Inflammatory macrophage (primary cell): Measurements from ENCODE around the gene FLT3LG.
"Not testable (repeated sequence)": the region's sequence is repeated elsewhere in the genome, so short reads cannot be mapped to it uniquely, and the experiment has no call there.

Experiments used
- DNase-seq, 2 donors: peaks; one replicate each; pipeline ENCODE4 v3.0.0-alpha.2; 2020 to 2022

The FLT3LG gene

DNA sequence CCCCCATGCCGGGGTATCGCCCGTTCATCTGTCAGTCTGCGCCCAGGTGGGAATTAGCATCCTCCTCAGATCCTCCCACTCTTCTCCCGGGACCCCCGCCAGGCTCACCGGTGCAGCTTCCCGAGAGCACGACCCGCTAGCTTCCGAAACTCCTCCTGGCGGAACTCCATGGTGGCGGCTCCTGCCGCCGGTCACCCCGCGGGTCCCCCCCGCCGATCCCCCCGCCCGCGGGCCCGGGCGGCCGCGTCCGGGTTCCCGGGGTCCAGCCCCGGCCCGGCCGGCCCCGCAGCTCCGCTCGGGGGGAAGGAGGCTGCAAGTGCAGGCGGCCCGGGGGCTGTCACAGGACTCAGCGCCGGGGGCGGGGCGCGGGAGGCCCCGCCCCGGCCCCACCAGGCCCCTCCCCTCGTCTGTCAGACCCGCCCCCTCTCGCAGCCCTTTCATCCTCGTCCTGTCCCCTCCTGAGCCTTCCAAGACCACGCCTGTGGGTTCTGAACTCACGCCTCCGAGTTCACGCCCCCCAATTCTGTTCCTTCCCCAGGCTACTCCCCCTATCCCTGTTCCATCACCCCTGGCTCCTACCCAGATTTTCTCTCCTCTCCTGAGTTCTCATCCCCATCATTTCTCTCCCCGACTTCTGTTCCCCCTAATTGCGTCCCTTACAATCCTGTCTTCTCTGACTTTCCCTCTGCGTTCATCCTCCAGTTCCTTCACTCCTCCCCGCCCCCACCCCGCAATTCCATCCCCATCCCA lies 32.6 kb upstream of the FLT3LG start, which contains the start of gene SLC17A7:
SLC17A7 (minus strand) TSS at position 318 of the 750 bp plus-strand sequence; CDS start at position 170, 148 bp downstream.
- peak; percentile 6 to 20 for DNase-seq

DNA sequence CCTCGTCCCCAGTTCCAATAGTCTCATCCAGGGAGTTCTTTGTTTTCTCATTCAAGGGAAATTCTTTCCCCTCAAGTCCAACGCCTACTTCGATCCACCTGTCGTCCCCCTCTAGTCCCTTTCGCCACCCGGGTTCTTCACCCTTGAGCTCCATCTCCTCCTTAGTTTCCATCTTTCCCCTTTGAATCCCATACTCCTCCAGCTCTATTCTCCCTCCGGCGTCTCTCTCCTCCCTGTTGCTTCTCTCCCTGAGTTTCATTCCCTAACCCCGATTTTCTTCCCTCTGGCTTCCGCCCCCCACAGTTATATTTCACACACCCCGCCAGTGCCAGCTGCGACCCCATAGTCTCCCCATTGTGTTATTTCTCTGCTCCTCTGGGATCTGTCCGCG lies 32.1 kb upstream of the FLT3LG start:
- DNase-seq: no peak

DNA sequence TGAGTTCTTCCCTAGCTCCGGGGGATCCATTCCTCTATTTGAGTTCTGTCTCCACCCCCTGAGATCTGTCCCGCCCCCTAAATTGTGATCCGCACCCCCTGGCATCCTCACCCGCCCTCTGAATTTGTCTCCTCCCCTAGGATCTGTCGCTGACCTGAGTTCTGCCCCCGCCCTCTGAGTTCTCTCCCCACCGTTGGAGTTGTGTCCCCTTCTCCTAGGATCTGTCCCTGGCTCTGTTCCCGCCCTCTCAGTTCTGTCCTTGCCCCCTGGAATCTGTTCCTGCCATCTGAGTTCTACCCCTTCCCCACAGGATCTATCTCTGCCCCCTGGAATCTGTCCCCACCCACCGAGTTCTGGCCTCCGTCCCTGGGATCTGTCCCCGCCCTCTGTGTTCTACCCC lies 31.7 kb upstream of the FLT3LG start:
- no peak for DNase-seq

DNA sequence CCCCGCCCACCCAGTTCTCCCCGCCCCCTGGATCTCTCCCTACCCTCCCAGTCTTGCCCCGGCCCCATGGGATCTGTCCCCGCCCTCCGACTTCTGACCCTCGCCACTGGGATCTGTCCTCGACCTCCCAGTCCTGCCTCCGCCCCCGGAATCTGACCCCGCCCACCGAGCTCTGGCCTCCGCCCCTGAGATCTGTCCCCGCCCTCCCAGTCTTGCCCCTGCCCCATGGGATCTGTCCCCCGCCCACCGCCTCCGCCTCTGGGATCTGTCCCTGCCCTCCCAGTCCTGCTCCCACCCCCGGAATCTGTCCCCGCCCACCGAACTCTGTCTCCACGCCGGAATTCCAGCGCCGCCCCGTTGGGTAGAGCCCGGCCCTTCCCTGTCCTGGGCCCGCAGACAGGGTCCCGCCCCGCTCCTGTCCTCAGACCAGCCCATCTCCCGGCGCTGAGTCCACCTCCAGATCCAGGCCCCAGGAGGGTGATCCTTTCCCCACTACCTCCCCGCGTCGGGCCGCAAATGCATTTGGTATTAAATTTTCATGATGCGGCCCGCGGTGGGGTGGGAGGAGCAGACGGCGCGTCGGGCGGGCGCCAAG lies 31.1 kb upstream of the FLT3LG start:
- DNase-seq: peak; percentile 51 to 74

DNA sequence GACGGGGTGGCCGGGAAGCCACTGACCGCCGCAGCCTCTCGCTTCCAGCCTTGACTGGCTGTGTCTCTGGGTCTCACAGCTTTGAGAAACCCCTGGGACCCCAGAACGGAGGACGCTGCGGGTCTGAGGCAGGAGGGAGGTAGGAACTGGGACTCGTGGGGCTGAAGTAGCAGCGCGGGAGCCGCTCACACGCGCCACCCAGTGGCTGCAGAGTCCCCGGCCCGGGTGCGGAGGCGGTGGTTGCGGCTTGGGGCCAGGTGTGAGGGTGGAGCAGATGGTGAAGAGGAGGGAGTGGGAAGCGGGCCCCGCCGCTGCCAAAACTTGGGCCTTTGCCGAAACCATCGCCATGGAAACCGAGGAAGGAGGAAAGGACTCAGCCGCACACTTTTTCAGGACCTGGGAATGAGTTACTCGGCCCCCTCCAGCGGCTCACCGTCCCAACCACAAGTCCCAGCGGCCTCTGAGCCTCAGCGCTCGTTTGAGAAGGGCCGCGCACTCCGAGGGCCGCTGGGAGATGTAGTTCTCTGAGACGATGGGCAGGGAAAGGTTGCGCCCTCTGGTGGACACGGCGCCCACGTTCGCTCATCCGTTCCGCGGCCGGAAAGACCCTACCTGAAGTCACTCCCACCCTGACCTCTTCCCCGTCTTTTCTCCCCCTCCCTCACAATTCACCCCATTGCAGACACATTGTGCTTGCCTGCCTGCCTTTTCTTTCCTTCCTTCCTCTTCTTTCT lies 30.5 kb upstream of the FLT3LG start:
- DNase-seq: peak; percentile 92 to 96

DNA sequence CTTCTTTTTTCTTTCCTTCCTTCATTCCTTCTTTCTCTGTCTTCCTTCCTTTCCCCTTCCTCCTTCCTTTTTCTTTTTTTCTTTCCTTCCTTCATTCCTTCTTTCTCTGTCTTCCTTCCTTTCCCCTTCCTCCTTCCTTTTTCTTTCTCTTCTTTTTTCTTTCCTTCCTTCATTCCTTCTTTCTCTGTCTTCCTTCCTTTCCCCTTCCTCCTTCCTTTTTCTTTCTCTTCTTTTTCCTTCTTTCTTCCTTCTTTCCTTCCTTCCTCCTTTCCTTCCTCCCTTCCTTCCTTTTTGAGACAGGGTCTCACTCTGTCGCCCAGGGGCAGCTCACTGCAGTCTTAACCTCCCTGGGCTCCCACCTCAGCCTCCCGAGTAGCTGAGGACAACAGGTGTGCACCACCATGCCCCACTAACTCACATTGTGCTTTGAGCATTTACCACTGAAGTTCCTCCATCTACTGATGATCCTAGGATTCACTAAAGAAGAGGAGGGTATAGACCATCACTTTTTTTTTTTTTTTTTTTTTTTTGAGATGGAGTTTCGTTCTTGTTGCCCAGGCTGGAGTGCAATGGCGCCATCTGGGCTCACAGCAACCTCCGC lies 29.8 kb upstream of the FLT3LG start:
- DNase-seq: not testable (repeated sequence)

DNA sequence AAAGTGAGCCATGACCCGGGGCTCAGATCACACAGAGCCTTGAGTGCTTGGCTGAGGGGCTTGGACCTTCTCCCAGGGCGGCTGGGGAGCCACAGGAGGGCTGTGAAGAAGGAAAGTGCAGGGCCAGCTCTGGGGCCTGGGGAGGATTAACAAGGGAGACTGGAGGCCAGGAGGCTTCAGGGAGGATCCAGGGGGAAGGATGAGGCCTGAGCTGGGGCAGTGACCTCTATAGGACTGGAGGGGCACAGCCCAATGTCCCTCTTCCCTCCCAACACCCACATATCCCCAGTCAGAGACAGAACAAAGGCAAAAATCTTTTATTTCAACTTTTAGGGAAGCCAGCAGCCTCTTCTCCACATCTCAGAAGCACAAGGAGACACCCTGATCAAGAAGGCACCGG lies 28.0 kb upstream of the FLT3LG start:
- peak; percentile 17 to 29 for DNase-seq

DNA sequence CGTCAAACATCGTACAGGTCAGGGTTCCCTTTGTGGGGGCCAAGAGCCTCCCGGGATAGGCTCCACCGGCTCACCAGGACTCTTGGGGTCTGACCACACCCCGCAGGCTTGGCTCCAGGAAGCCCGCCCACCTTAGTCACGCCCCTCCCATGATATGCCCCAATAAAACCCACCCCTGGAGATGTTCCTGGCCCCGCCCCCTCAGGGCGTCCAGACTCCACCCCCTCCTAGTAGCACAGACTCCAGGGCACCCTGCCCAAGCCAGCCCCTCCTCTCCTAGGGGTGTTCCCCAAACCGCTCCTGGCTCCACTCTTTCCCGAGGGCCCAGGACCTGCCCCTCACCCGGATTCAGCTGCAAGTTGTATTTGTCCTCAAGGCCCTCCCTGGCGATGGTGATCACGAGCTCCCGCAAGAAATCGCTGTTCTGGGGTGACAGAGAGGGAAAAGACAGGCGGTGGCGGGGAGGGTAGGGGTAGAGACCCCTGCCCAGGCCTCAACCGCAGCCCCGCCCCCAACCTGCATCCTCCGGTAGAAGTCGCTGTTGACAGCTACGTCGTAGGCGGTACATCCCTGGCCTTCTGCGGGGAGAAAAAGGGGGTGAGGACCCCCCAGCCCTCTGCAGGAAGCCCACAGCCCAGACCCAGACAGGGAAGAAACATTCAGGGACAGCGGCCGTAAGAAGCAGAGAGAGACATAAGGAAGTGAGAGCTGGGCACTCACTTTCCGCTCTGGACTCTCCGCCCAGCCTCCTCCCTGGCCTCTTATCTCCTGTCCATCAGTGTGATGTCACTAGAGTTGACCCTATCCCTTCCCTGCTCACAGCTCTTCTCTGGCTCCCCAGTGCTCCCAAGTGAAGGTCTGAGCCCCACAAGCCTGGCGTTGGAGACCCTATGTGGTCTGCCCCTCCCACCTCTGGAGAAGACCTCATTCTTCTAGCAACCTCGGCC lies 26.3 kb upstream of the FLT3LG start:
- DNase-seq: no peak

DNA sequence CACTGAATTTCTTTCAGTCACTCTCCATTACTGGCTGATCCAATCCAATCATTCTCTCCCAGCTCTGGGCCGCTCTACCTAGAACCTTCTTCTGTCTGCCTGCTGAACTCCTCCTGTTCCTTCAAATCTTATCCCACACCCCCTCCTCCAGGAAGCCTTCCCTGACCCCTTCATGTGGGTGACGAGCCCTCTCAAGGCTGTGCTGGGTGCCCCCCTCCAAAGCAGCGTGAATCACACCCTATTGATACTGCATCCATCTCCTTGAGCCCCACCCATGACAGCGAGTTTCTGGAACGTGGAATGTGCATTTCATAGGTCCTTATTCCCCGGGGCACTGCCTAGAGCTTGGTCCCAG lies 25.6 kb upstream of the FLT3LG start:
- DNase-seq: no peak

DNA sequence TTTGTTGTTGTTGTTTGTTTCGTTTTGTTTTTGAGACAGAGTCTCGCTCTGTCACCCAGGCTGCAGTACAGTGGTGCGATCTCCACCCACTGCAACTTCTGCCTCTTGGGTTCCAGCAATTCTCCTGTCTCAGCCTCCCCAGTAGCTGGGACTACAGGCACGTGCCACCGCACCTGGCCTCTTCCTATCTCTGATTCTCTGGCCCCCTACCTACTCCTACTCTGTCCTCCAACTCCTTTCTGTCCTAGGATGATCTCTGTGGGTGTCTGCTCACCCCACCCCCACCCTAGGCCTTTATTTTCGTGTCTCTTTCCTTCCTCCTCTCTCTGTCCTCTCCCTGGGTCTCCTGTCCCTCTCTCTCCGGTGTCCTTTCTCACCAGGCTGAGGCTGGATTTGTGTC lies 23.6 kb upstream of the FLT3LG start:
- no peak for DNase-seq

DNA sequence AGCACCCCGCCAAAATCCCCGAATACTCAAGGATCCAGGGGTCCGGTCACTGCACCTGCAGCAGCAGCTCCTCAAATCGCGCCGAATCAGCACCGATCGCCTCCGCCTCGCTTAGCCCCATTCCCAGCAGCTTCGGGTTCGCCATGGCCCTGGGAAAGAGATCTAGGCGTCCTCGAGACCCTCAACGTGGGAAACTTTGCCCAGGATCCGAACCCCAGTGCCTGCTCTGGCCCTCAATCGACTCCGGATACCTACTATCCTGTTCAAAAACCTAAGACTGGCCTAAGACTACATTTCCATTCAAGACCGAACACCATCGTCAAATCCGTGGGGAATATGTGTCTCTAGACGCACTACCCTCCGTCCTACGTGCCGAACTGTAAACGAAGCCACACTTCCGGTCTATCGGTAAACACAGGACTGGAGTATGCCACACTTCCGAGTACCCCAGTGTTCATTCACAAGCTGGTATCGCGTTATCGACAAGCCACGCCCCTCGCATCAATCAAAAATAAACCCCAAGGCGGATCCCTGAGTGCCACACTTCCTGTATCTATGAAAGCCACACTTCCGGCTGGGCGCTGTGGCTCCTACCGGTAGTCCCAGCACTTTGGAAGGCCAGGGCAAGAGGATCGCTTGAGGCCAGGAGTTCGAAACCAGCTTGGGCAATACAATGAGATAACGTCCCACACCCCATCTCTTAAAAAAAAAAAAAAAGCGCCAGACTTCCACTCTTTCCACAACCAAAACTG lies 22.4 kb upstream of the FLT3LG start, which contains the start of gene PIH1D1:
PIH1D1 (minus strand) TSS at position 385 of the 752 bp plus-strand sequence; CDS start at position 145, 240 bp downstream.
- peak; percentile 99 for DNase-seq

DNA sequence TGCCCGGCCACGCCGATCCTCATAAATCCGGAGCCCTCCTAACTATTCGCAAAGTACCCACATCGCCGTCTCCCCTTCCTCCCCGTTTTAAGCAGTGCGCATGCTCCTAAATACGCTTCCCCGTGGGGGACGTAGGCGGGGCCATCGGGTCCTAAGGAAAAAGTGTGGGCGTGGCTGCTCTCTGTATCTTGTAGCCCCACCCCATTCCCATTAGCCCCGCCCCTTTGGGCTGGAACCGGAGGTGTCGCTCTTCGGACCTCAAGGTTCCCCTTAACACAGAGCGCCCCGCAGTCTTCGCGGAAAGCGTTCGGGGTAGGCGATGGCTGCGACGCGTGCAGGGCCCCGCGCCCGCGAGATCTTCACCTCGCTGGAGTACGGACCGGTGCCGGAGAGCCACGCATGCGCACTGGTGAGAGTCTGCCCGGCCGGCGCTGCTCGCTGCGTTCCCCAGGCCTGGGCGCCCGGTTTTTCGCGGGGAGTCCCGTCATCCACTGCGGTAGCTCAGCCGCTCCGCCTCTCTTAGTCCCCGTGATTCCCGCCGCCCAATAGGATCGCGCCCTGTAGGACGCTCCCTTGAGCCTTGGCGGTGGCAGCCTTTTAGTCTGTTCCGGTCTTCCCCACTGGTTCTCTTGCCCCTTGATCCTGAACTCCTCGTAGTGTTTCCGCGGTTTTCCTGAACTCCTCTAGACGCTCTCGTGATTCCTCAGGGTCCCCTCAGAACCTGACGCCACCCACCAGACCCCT lies 20.8 kb upstream of the FLT3LG start, which contains the start of gene ALDH16A1:
ALDH16A1 (plus strand) TSS at position 213 of the 744 bp plus-strand sequence; CDS start at position 320, 107 bp downstream.
- peak; percentile 98 to 99 for DNase-seq

DNA sequence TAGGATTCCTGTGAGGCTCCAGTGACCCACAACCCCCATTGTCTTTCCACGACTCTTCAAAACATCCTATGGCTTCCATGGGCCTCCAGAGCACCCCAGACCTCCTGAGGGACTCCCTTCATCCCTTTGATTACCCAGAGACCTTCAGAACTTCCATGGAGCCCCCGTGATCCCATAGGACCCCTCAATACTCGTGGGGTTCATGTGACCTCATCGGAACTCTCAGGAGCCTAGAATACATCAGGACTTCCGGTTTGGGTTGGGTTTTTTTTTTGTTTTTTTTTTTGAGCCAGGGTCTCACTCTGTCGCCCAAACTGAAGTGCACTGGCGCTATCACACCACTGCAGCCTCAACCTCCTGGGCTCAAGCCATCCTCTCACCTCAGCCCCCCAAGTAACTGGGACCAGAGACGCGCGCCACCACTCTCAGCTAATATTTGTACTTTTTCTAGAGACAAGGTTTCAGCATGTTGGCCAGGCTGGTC lies 20.2 kb upstream of the FLT3LG start:
- no peak for DNase-seq

DNA sequence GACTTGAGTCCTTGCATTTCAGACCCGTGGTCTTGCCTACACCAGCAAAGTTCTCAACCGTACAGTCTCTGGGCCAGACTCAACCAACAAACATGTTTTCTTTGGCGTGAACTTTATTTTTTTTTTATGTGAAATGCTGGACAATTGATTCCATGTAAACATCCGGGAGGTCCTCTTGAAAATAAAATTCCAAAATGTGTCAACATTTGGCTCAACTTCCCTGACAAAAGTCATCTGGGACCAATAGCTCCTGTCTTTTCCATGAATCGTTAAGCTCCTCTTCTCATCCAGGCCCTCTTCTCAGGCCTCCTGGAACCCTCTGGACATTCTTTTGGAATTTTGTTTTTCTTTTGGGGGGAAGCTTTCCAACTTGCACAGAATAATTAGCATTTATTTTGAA lies 18.2 kb upstream of the FLT3LG start:
- DNase-seq: no peak

DNA sequence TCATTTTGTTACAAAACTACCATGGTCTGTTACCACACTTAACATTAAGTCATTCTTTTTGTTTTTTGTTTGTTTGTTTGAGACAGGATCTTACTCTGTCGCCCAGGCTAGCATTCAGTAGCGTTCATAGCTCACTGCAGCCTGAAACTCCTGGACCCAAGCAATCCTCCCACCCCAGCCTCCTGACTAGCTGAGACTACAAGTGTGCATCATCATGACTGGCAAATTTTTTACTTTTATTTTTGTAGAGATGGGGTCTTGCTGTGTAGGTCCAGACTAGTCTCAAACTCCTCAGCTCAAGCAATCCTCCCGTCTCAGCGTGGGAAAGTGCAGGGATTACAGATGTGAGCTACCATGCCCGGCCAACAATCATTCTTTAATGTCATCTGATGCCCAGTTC lies 17.7 kb upstream of the FLT3LG start:
- peak; percentile 18 to 67 for DNase-seq

DNA sequence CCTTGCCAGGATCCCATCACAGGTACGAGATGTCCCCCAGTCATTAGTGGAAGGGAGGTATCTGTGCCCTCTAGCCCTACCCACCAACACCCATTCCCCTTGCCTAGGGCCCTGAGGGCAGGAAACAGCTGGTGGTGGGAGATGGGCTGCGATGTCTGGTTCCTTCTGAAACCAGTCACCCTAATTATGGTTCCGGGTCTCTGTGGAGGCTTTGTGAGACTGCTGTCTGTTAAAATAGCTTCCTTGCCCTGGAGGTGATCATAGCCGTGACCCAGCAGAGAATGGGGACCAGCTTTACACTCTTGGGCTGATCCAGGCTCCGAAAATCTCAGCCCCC lies 15.5 kb upstream of the FLT3LG start:
- no peak for DNase-seq

DNA sequence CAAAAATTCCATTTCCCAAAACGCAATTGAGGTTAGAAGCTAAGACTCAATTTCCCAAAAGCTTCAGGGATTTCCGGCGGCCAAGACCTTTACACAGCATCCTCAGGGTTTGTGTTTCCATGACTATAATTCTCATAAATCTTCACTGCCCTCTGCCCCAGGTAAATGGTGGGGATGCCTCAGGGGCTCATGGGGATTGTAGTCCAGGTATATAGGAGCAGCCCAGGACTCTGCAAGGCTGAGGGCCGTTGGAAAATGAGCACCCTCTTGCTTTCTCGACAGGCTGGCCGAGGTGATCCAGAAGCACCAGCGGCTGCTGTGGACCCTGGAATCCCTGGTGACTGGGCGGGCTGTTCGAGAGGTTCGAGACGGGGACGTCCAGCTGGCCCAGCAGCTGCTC lies 14.6 kb upstream of the FLT3LG start:
- DNase-seq: no peak

DNA sequence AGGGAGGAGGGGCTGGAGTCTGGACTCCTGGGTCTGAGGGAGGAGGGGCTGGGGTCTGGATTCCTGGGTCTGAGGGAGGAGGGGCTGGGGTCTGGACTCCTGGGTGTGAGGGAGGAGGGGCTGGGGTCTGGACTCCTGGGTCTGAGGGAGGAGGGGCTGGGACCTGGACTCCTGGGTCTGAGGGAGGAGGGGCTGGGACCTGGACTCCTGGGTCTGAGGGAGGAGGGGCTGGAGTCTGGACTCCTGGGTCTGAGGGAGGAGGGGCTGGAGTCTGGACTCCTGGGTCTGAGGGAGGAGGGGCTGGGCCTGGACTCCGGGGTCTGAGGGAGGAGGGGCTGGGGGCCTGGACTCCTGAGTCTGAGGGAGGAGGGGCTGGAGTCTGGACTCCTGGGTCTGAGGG lies 12.9 kb upstream of the FLT3LG start:
- DNase-seq: not testable (repeated sequence)

DNA sequence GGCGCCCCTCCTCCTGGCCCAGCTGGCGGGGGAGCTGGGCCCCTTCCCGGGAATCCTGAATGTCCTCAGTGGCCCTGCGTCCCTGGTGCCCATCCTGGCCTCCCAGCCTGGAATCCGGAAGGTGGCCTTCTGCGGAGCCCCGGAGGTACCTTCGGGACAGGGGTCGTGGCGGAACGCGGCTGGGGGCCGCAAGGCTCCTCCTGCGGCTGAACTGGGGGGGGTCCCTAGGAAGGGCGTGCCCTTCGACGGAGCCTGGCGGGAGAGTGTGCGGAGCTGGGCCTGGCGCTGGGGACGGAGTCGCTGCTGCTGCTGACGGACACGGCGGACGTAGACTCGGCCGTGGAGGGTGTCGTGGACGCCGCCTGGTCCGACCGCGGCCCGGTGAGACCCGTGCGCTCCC lies 12.4 kb upstream of the FLT3LG start:
- DNase-seq: no peak

DNA sequence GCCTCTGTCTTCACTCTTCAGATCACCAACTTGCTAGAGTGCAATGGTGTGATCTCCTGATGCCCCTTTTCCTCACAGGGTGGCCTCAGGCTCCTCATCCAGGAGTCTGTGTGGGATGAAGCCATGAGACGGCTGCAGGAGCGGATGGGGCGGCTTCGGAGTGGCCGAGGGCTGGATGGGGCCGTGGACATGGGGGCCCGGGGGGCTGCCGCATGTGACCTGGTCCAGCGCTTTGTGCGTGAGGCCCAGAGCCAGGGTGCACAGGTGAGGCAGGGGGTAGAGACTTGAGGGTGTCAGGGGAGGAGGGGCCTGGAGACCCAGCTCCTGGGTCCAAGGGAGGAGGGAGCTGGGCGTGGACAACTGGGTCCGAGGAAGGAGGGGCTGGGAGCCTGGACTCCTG lies 11.5 kb upstream of the FLT3LG start:
- DNase-seq: no peak
